Transverse colon (tissue), 4 donors: ENCODE results near the gene CHST6.

Experiments
- EP300 ChIP-seq: sonication (generic); formaldehyde crosslinking; IDR thresholded peaks from one replicate; pipeline ENCODE4 v1.6.1; 2017; ENCODE audit warnings: antibody characterized with exemption, low read depth
- POLR2A ChIP-seq: fragments of 450-650 bp; IDR thresholded peaks from one replicate; pipeline ENCODE4 v1.6.1; 2016; ENCODE audit warnings: antibody characterized with exemption, mild to moderate bottlenecking, moderate library complexity
- POLR2AphosphoS5 ChIP-seq, 3 donors: sonication (generic); formaldehyde crosslinking; IDR thresholded peaks; one replicate each; pipeline ENCODE4 v1.6.1; 2016; ENCODE audit warnings: antibody characterized with exemption in 3 of 3
- TF ChIP-seq, protein P1 (sequence below), 5 experiments: fragments of 200-600 bp in 3 of 5; fragments of 450-650 bp in 2 of 5; sonication (generic) in 3 of 5; IDR thresholded peaks; 1 replicate in 2 of 5; 2 replicates in 3 of 5; pipeline ENCODE4 v1.5.1; 2016 to 2017; ENCODE audit warnings: antibody characterized with exemption in 5 of 5, inconsistent platforms in 3 of 5, mild to moderate bottlenecking in 2 of 5, moderate library complexity in 1 of 5

DNA sequence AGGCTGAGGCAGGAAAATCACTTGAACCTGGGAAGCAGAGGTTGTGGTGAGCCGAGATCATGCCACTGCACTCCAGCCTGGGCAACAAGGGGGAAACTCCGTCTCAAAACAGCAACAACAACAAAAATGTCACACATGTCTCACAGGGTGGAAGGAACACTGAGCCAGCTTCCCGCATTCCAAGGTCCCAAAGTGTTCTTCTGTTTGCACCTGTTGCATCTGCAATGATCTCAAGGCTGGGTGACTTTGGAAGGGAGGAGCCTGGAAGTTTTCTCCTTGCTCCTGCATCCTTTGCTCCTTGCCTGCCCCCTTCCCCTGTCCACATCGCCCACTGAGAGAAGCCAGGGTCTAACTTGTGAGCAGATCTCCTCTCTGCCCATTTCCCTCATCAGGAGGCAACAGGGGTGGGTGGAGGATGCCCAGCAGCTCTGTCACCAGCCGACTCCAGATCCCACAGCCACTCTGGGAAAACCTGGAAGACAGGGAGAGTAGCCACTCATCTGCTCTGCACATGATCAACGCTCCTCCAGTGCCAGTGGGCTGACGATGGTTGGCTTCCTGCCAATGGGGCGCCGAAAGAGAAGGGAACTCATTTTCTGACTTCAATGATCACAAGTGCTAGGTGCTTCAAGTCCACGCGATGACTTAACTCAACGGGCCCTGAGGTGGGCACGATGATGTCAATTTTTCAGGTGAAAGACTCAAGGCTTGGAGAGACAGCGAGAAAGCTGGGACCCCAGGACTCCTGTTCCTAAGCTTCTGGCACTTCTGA is 12.6 kb downstream of the CHST6 start:
- TF ChIP-seq, protein P1, sequence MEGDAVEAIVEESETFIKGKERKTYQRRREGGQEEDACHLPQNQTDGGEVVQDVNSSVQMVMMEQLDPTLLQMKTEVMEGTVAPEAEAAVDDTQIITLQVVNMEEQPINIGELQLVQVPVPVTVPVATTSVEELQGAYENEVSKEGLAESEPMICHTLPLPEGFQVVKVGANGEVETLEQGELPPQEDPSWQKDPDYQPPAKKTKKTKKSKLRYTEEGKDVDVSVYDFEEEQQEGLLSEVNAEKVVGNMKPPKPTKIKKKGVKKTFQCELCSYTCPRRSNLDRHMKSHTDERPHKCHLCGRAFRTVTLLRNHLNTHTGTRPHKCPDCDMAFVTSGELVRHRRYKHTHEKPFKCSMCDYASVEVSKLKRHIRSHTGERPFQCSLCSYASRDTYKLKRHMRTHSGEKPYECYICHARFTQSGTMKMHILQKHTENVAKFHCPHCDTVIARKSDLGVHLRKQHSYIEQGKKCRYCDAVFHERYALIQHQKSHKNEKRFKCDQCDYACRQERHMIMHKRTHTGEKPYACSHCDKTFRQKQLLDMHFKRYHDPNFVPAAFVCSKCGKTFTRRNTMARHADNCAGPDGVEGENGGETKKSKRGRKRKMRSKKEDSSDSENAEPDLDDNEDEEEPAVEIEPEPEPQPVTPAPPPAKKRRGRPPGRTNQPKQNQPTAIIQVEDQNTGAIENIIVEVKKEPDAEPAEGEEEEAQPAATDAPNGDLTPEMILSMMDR (IDR thresholded peaks at IDR 0.05) = no peak
- TF ChIP-seq POLR2A = no peak
- TF ChIP-seq POLR2AphosphoS5 (IDR thresholded peaks at IDR 0.05) = no peak
- no peak for TF ChIP-seq EP300
